HepG2 (cell line): ENCODE measurements around the gene MTF2. TPM values are rescaled to one million over a fixed set of nuclear protein-coding genes. Genes with fewer than 3 reads are reported as not detected.
"Not testable (repeated sequence)": the region's sequence is repeated elsewhere in the genome, so short reads cannot be mapped to it uniquely, and the experiment has no call there.

Experiments used
- ATAC-seq: fragments of 200-7000 bp; cut with Tn5 transposase; 3 replicates; pipeline ENCODE4 v1.9.1; 2020; ENCODE audit warnings: mild to moderate bottlenecking, moderate library complexity
- BruUV-seq: library from RNA; stranded (reverse); fragments of 400-500 nt; replicated peaks from 2 replicates; lab custom pipeline; 2021; lab: Mats Ljungman, UMichigan
- CTCF ChIA-PET: fragments of 300-600 bp; formaldehyde crosslinking; extraction: SDS; loops from one replicate; lab custom pipeline; 2021; ENCODE audit warnings: low total read pairs, inconsistent platforms, low intra/inter-chr PET ratio; lab: Yijun Ruan, JAX
- POLR2A ChIA-PET: fragments of 350-600 bp; sonication (Branson Sonifier 250); formaldehyde crosslinking; loops from one replicate; lab custom pipeline; 2020; ENCODE audit warnings: antibody characterized with exemption, inconsistent platforms; lab: Yijun Ruan, JAX
- DNase-seq: peaks from one replicate; pipeline ENCODE4 v3.0.0-alpha.2; 2015; ENCODE audit warnings: low spot score
- FAIRE-seq: peaks from 3 replicates; lab custom pipeline; 2011; peaks lifted over from hg19 to GRCh38; lab: Jason Lieb, UNC
- H2AFZ ChIP-seq: one replicate; pipeline ENCODE4 v1.6.1; 2011; ENCODE audit warnings: low read length, inconsistent platforms
- H3K27ac ChIP-seq: fragments of 300-600 bp; 3 replicates; pipeline ENCODE4 v1.8.0; 2011; ENCODE audit warnings: mixed run types, mild to moderate bottlenecking, mixed read lengths, low read length, inconsistent platforms; ENCODE audit not compliant: insufficient read depth; ENCODE audit errors: extremely low read length
- H3K27me3 ChIP-seq, 2 experiments: fragments of 200-600 bp in 1 of 2; 2 replicates in 1 of 2; 3 replicates in 1 of 2; pipeline versions ENCODE4 v1.6.0 to v1.8.0; 2011; ENCODE audit warnings: low read length in 2 of 2, mild to moderate bottlenecking in 2 of 2, moderate library complexity in 2 of 2, inconsistent platforms in 1 of 2; ENCODE audit not compliant: insufficient read depth in 2 of 2, control insufficient read depth in 1 of 2
- H3K36me3 ChIP-seq, 2 experiments: fragments of 200-600 bp in 1 of 2; replicated peaks in 1 of 2; 2 replicates in 1 of 2; 3 replicates in 1 of 2; pipeline versions ENCODE4 v1.5.1 to v1.8.0; 2011; ENCODE audit warnings: low read length in 2 of 2, inconsistent platforms in 1 of 2; ENCODE audit not compliant: insufficient read depth in 2 of 2, control insufficient read depth in 1 of 2
- H3K4me1 ChIP-seq: 2 replicates; pipeline ENCODE4 v1.5.1; 2012; ENCODE audit warnings: low read length, inconsistent platforms; ENCODE audit not compliant: insufficient read depth
- H3K4me2 ChIP-seq: 2 replicates; pipeline ENCODE4 v1.6.0; 2011; ENCODE audit warnings: low read depth, low read length, inconsistent platforms
- H3K4me3 ChIP-seq, 3 experiments: fragments of 200-600 bp in 1 of 3; sonication (generic), shearing (Covaris generic) in 1 of 3; replicated peaks in 1 of 3; 2 replicates each; pipeline ENCODE4 v1.5.1; 2011 to 2016; ENCODE audit warnings: low read length in 3 of 3, inconsistent platforms in 2 of 3, low read depth in 2 of 3, mild to moderate bottlenecking in 2 of 3, control low read depth in 1 of 3, mixed read lengths in 1 of 3; ENCODE audit not compliant: insufficient read depth in 1 of 3
- H3K79me2 ChIP-seq: one replicate; pipeline ENCODE4 v1.6.1; 2011; ENCODE audit warnings: low read length, inconsistent platforms; ENCODE audit not compliant: insufficient read depth
- H3K9ac ChIP-seq: 2 replicates; pipeline ENCODE4 v1.6.0; 2011; ENCODE audit warnings: mild to moderate bottlenecking, low read depth, low read length, inconsistent platforms; ENCODE audit not compliant: insufficient read depth
- H3K9me3 ChIP-seq: 2 replicates; pipeline ENCODE4 v1.5.1; 2012; ENCODE audit warnings: mild to moderate bottlenecking, low read length
- H4K20me1 ChIP-seq: 2 replicates; pipeline ENCODE4 v1.6.0; 2011; ENCODE audit warnings: inconsistent platforms, mild to moderate bottlenecking, low read length, moderate library complexity; ENCODE audit not compliant: insufficient read depth
- ARID4A ChIP-seq: sonication (generic); formaldehyde crosslinking; IDR thresholded peaks from 2 replicates; pipeline ENCODE4 v1.5.0; 2020; ENCODE audit warnings: mild to moderate bottlenecking, missing genetic modification reagents, borderline replicate concordance
- ATF7-NPFF ChIP-seq: sonication (generic); formaldehyde crosslinking; IDR thresholded peaks from 2 replicates; pipeline ENCODE4 v1.8.1; 2023; ENCODE audit warnings: mild to moderate bottlenecking, low read depth, missing genetic modification reagents, moderate library complexity
- CREBL2 ChIP-seq: sonication (generic); formaldehyde crosslinking; IDR thresholded peaks from 2 replicates; pipeline ENCODE4 v1.8.1; 2023; ENCODE audit warnings: missing genetic modification reagents, mild to moderate bottlenecking, borderline replicate concordance
- HDAC1 ChIP-seq: sonication (generic); formaldehyde crosslinking; IDR thresholded peaks from 2 replicates; pipeline ENCODE4 v1.5.1; 2020; ENCODE audit warnings: mild to moderate bottlenecking, missing genetic modification reagents
- HNRNPK ChIP-seq: fragments of 200-400 bp; formaldehyde crosslinking; IDR thresholded peaks from 2 replicates; pipeline ENCODE4 v1.6.1; 2018; ENCODE audit warnings: low read length, low read depth, moderate library complexity, mild to moderate bottlenecking; ENCODE audit not compliant: poor library complexity, severe bottlenecking
- KDM1A ChIP-seq: IDR thresholded peaks from 2 replicates; pipeline ENCODE4 v1.6.1; 2016; ENCODE audit warnings: missing compliant biosample characterization
- REST ChIP-seq, 2 experiments: IDR thresholded peaks; 2 replicates each; pipeline ENCODE4 v1.6.1; 2011 to 2012; ENCODE audit warnings: low read length in 2 of 2, borderline replicate concordance in 1 of 2, low read depth in 1 of 2, mild to moderate bottlenecking in 1 of 2, moderate library complexity in 1 of 2
- TAF1 ChIP-seq: sonication (generic); formaldehyde crosslinking; IDR thresholded peaks from 2 replicates; pipeline ENCODE4 v1.4.0; 2020; ENCODE audit warnings: missing genetic modification reagents
- ZNF660 ChIP-seq: sonication (generic); formaldehyde crosslinking; IDR thresholded peaks from 2 replicates; pipeline ENCODE4 v1.5.1; 2020; ENCODE audit warnings: mild to moderate bottlenecking, low read depth, missing genetic modification reagents, borderline replicate concordance
- ZNF776 ChIP-seq: sonication (generic); formaldehyde crosslinking; IDR thresholded peaks from 2 replicates; pipeline ENCODE4 v1.4.0; 2020; ENCODE audit warnings: mild to moderate bottlenecking, missing genetic modification reagents
- WGBS: methylation state at CpG from one replicate; pipeline ENCODE4 v1.1.6; 2017; ENCODE audit warnings: low lambda C conversion rate; 5-methylcytosine and 5-hydroxymethylcytosine counted together
- in situ Hi-C: cut with HindIII; loops from 2 replicates; pipeline ENCODE4 v1.10.0; 2017; ENCODE audit warnings: low pct_unique_long_range_greater_than_20kb; ENCODE audit not compliant: extremely low pct_ligation_motif_present
- intact Hi-C: fragments of 100-400 bp; cut with micrococcal nuclease; formaldehyde crosslinking; loops from one replicate; pipeline ENCODE4 v1.10.0; 2022; ENCODE audit not compliant: unreplicated experiment
- polyA plus RNA-seq, 8 experiments: library from polyadenylated mRNA; depleted of rRNA in 3 of 8; stranded (reverse) in 7 of 8; unstranded in 1 of 8; fragments of >200 nt; fragmentation: Illumina TruSeq in 4 of 8; extraction: Trizol in 4 of 8; gene quantifications; 2 replicates each; pipeline versions ENCODE4 v1.2.1 to v1.2.3, GENCODE V29; 2011 to 2016; ENCODE audit warnings: low read depth in 4 of 8, missing spikeins in 1 of 8, mixed read lengths in 1 of 8; ENCODE audit not compliant: insufficient read depth in 1 of 8
- total RNA-seq, 5 experiments: library from RNA; depleted of rRNA; stranded (reverse); fragments of >200 nt; fragmentation: Illumina TruSeq; extraction: Trizol; gene quantifications; 2 replicates each; pipeline ENCODE4 v1.2.3, GENCODE V29; 2016; ENCODE audit warnings: low read depth in 1 of 5

Gene MTF2
- total and polyA plus RNA-seq, 2 of the 13 experiments (the other 11 are each of a cell fraction or from before 2014, with no cell fraction given) = 48.7 to 53.9 TPM

GRCh38 chr1:93165895-93166294 is 86.8 kb downstream of the MTF2 start:
- H3K4me2 ChIP-seq, CTCF ChIA-PET, POLR2A ChIA-PET, H3K4me3 ChIP-seq, in situ Hi-C loops, H4K20me1 ChIP-seq, H2AFZ ChIP-seq, intact Hi-C loops, H3K9ac ChIP-seq, BruUV-seq, H3K27me3 ChIP-seq, DNase-seq, H3K9me3 ChIP-seq, H3K4me1 ChIP-seq, ATAC-seq, FAIRE-seq, H3K27ac ChIP-seq: not testable (repeated sequence)
- 95% methylated on average over 1 of the region's 1 CpG for WGBS
- Histone ChIP-seq H3K79me2 (peaks cover 86% of the 10 kb centered on the region), H3K36me3 (peaks cover 2 to 10% of the 10 kb centered on the region in 2 experiments; a peak in 4 of 5 replicates)
- peak; percentile 11 for TF ChIP-seq HNRNPK

- H3K79me2 ChIP-seq = peaks cover 84% of the 10 kb centered on the region
- ATAC-seq = no peak
- CTCF ChIA-PET = no interaction called here
- BruUV-seq = no TSS peak
- intact Hi-C loops = no loop called here
- POLR2A ChIA-PET = no interaction called here
- H3K4me2 ChIP-seq = no peak overlapping the region
- H3K36me3 ChIP-seq = peaks cover 2 to 12% of the 10 kb centered on the region in 2 experiments; a peak in 2 of 5 replicates
- H3K27ac ChIP-seq = no peak overlapping the region
- DNase-seq = no peak
- H2AFZ ChIP-seq = no peak overlapping the region
- peaks cover 4% of the 10 kb centered on the region; the same call in 1 of the 2 replicates for H4K20me1 ChIP-seq
- no peak for FAIRE-seq
- peaks cover 10% of the 10 kb centered on the region for H3K4me1 ChIP-seq
- in situ Hi-C loops = no loop called here
- H3K9ac ChIP-seq = no peak overlapping the region
- no peaks in the 10 kb centered on the region for H3K27me3 ChIP-seq
- H3K9me3 ChIP-seq = no peaks in the 10 kb centered on the region; the same call in 1 of the 2 replicates
- no peak overlapping the region for H3K4me3 ChIP-seq
- TF ChIP-seq KDM1A (no peak), ZNF660 (CRISPR knock-in tag) (no peak), HDAC1 (no peak), TAF1 (no peak), ARID4A (CRISPR knock-in tag) (no peak), CREBL2 (CRISPR knock-in tag) (no peak), ZNF776 (CRISPR knock-in tag) (no peak), ATF7-NPFF (CRISPR knock-in tag) (no peak), REST (IDR thresholded peaks at IDR 0.05; ENCODE audit: borderline replicate concordance in 1 of 2, low read depth in 1 of 2, low read length in 2 of 2) (no peak)
Observed at GRCh38 chr1:93167006-93167405, 87.9 kb downstream of the MTF2 start.
